B cell (primary cell): ENCODE data around the gene ICAM4. TPM values are rescaled to one million over a fixed set of nuclear protein-coding genes. Genes with fewer than 3 reads are reported as not detected.

Experiments used
- ATAC-seq: fragments of 200-7000 bp; cut with Tn5 transposase; one replicate; pipeline ENCODE4 v1.10.0; 2021; ENCODE audit warnings: low read depth, mild to moderate bottlenecking, moderate number of reproducible peaks, moderate library complexity
- CTCF ChIA-PET: fragments of 350-600 bp; sonication (Branson Sonifier 250); formaldehyde crosslinking; loops from one replicate; lab custom pipeline; 2021; ENCODE audit warnings: antibody characterized with exemption, inconsistent platforms; lab: Charles Lee
- POLR2A ChIA-PET: fragments of 350-600 bp; sonication (Branson Sonifier 250); formaldehyde crosslinking; loops from one replicate; lab custom pipeline; 2021; ENCODE audit warnings: antibody characterized with exemption; lab: Charles Lee
- DNase-seq: peaks from one replicate; pipeline ENCODE4 v3.0.0; 2013
- H2AFZ ChIP-seq: 2 replicates; pipeline ENCODE4 v1.6.1; 2012; ENCODE audit warnings: mild to moderate bottlenecking, low read depth, low read length; ENCODE audit not compliant: insufficient read depth, poor library complexity, severe bottlenecking
- H3K27ac ChIP-seq, 2 donors: 1 replicate in 1 of 2; 2 replicates in 1 of 2; pipeline ENCODE4 v1.5.1; 2012 to 2013; ENCODE audit warnings: low read length in 2 of 2, mild to moderate bottlenecking in 2 of 2, moderate library complexity in 1 of 2
- H3K27me3 ChIP-seq, 4 experiments: fragments of 200-600 bp in 1 of 4; sonication (generic) in 1 of 4; replicated peaks in 1 of 4; 1 replicate in 2 of 4; 2 replicates in 2 of 4; pipeline versions ENCODE4 v1.6.1 to v1.7.0; 2013 to 2016; ENCODE audit warnings: low read length in 3 of 4, mild to moderate bottlenecking in 2 of 4, mixed read lengths in 1 of 4, moderate library complexity in 1 of 4; ENCODE audit not compliant: insufficient read depth in 4 of 4, control insufficient read depth in 3 of 4; ENCODE audit errors: control extremely low read depth in 1 of 4
- H3K36me3 ChIP-seq, 2 experiments: replicated peaks in 1 of 2; 1 replicate in 1 of 2; 2 replicates in 1 of 2; pipeline versions ENCODE4 v1.6.1 to v1.7.1; 2013; ENCODE audit warnings: low read length in 1 of 2; ENCODE audit not compliant: insufficient read depth in 2 of 2, control insufficient read depth in 1 of 2; ENCODE audit errors: control extremely low read depth in 1 of 2, extremely low read depth in 1 of 2
- H3K4me1 ChIP-seq, 2 donors: fragments of 200-600 bp in 1 of 2; sonication (generic) in 1 of 2; 1 replicate in 1 of 2; 2 replicates in 1 of 2; pipeline versions ENCODE4 v1.5.1 to v1.6.1; 2013 to 2017; ENCODE audit warnings: low read length in 2 of 2; ENCODE audit not compliant: control insufficient read depth in 2 of 2, insufficient read depth in 2 of 2
- H3K4me2 ChIP-seq: replicated peaks from 2 replicates; pipeline ENCODE3; 2012; ENCODE audit warnings: mild to moderate bottlenecking, low read depth, low read length; ENCODE audit not compliant: poor library complexity, severe bottlenecking
- H3K4me3 ChIP-seq, 5 experiments: fragments of 200-600 bp in 1 of 5; sonication (generic) in 1 of 5; 1 replicate in 3 of 5; 2 replicates in 2 of 5; pipeline versions ENCODE4 v1.5.1 to v1.7.0; 2011 to 2016; ENCODE audit warnings: low read length in 4 of 5, mild to moderate bottlenecking in 4 of 5, low read depth in 2 of 5, control low read depth in 1 of 5, moderate library complexity in 1 of 5; ENCODE audit not compliant: insufficient read depth in 1 of 5; ENCODE audit errors: control extremely low read depth in 1 of 5, extremely low read depth in 1 of 5
- H3K79me2 ChIP-seq: fragments of 200-600 bp; sonication (generic); one replicate; pipeline ENCODE4 v1.6.0; 2016; ENCODE audit warnings: low read length; ENCODE audit not compliant: control insufficient read depth, insufficient read depth
- H3K9ac ChIP-seq: fragments of 200-600 bp; sonication (generic); 2 replicates; pipeline ENCODE4 v1.6.1; 2017; ENCODE audit warnings: mild to moderate bottlenecking, low read length, moderate library complexity
- H3K9me3 ChIP-seq, 3 donors: one replicate each; pipeline versions ENCODE4 v1.6.1 to v1.7.1; 2013; ENCODE audit warnings: low read length in 2 of 3; ENCODE audit not compliant: control insufficient read depth in 2 of 3, insufficient read depth in 1 of 3; ENCODE audit errors: control extremely low read depth in 1 of 3
- H4K20me1 ChIP-seq: 2 replicates; pipeline ENCODE4 v1.6.0; 2012; ENCODE audit warnings: mild to moderate bottlenecking, low read length; ENCODE audit not compliant: insufficient read depth, control insufficient read depth, poor library complexity, severe bottlenecking
- H3K27ac Mint-ChIP-seq: one replicate; pipeline ENCODE4 v1.8.0; 2021; ENCODE audit warnings: mixed read lengths
- H3K27me3 Mint-ChIP-seq: one replicate; pipeline ENCODE4 v1.8.0; 2021; ENCODE audit warnings: mixed read lengths
- H3K4me1 Mint-ChIP-seq: one replicate; pipeline ENCODE4 v1.8.0; 2021; ENCODE audit warnings: mixed read lengths
- H3K4me3 Mint-ChIP-seq: one replicate; pipeline ENCODE4 v1.8.0; 2021; ENCODE audit warnings: mixed read lengths
- H3K9me3 Mint-ChIP-seq: one replicate; pipeline ENCODE4 v1.8.0; 2022; ENCODE audit warnings: mixed read lengths; ENCODE audit not compliant: insufficient read depth
- CTCF ChIP-seq: fragments of 200-600 bp; IDR thresholded peaks from one replicate; pipeline ENCODE4 v1.8.0; 2022; ENCODE audit warnings: antibody characterized with exemption, mild to moderate bottlenecking
- EZH2 ChIP-seq: IDR thresholded peaks from 2 replicates; pipeline ENCODE4 v1.6.1; 2012; ENCODE audit warnings: borderline replicate concordance, low read depth, mild to moderate bottlenecking, moderate library complexity, low read length; ENCODE audit not compliant: insufficient read depth, poor library complexity, severe bottlenecking
- WGBS: methylation state at CpG from one replicate; pipeline ENCODE4 v1.1.5; 2013; ENCODE audit warnings: missing lambda C conversion rate; ENCODE audit not compliant: insufficient coverage; 5-methylcytosine and 5-hydroxymethylcytosine counted together
- intact Hi-C: fragments of 100-400 bp; cut with micrococcal nuclease; formaldehyde crosslinking; loops from one replicate; pipeline ENCODE4 v1.10.0; 2022
- polyA plus RNA-seq: library from polyadenylated mRNA; depleted of rRNA; stranded (reverse); fragments of >200 nt; gene quantifications from 2 replicates; pipeline ENCODE4 v1.2.3, GENCODE V29; 2012
- total RNA-seq, 2 donors: library from RNA; stranded (reverse); fragments of 120-200 nt in 1 of 2; gene quantifications; 1 replicate in 1 of 2; 2 replicates in 1 of 2; pipeline versions ENCODE4 v1.2.3 to v1.2.4, GENCODE V29; 2013 to 2022

ICAM4 gene
- total and polyA plus RNA-seq, 2 donors (not counting 1 experiment from before 2014, with no cell fraction given) = 0.44 to 0.78 TPM

GRCh38 chr19:10316229-10317044, 29.7 kb downstream of the ICAM4 start:
- Mint-ChIP-seq H3K9me3 (no peaks in the 10 kb centered on the region), H3K4me3 (peak overlapping the region; percentile 96), H3K27ac (peak overlapping the region; percentile 81), H3K27me3 (no peaks in the 10 kb centered on the region), H3K4me1 (peaks cover 14% of the 10 kb centered on the region)
- DNase-seq (peak; percentile 28), ATAC-seq (no peak)
- no peaks in the 10 kb centered on the region for H3K27me3 ChIP-seq
- WGBS = 88% methylated on average over 16 of the region's 19 CpGs
- peaks cover 6% of the 10 kb centered on the region for H4K20me1 ChIP-seq
- peak overlapping the region in 1 of 2 donors; percentile 55 for H3K27ac ChIP-seq
- peaks cover 0 to 25% of the 10 kb centered on the region in 2 experiments for H3K36me3 ChIP-seq
- peaks cover 6 to 14% of the 10 kb centered on the region in 2 donors for H3K4me1 ChIP-seq
- H2AFZ ChIP-seq = peak overlapping the region; percentile 89
- H3K4me3 ChIP-seq = peak overlapping the region in 4 of 5 experiments; percentile 79 to 91 (median 82)
- no peak for TF ChIP-seq EZH2
- ChIA-PET POLR2A (interaction anchor here (0.6 to 0.9 kb wide), 3 partner anchors 25 to 58 kb away, joined by 3 to 8 read pairs (median 4); no protein-coding TSS in a partner anchor), CTCF (no interaction called here)
- intact Hi-C loops = loop anchor here (1.0 kb wide), 2 partner anchors 17 to 46 kb away; partner anchors contain the start of gene RAVER1
- H3K4me2 ChIP-seq = peak overlapping the region; percentile 81
- no peaks in the 10 kb centered on the region for H3K79me2 ChIP-seq
- H3K9me3 ChIP-seq = no peaks in the 10 kb centered on the region
- H3K9ac ChIP-seq = peak overlapping the region; percentile 76

GRCh38 chr19:10317045-10317856, 30.5 kb downstream of the ICAM4 start:
- Histone ChIP-seq H3K27ac (no peak overlapping the region), H3K79me2 (peaks cover 3% of the 10 kb centered on the region), H3K27me3 (no peaks in the 10 kb centered on the region), H3K9me3 (no peaks in the 10 kb centered on the region), H3K4me2 (no peak overlapping the region), H4K20me1 (peaks cover 6% of the 10 kb centered on the region), H3K9ac (no peak overlapping the region), H3K4me3 (no peak overlapping the region), H3K4me1 (peaks cover 6 to 14% of the 10 kb centered on the region in 2 donors), H3K36me3 (peaks cover 0 to 32% of the 10 kb centered on the region in 2 experiments), H2AFZ (no peak overlapping the region)
- Mint-ChIP-seq H3K4me3 (no peak overlapping the region), H3K4me1 (peaks cover 14% of the 10 kb centered on the region), H3K27me3 (no peaks in the 10 kb centered on the region), H3K9me3 (no peaks in the 10 kb centered on the region), H3K27ac (no peak overlapping the region)
- ChIA-PET CTCF (no interaction called here), POLR2A (interaction anchor here (0.6 to 0.9 kb wide), 3 partner anchors 26 to 57 kb away, joined by 3 to 8 read pairs (median 4); no protein-coding TSS in a partner anchor)
- intact Hi-C loops = no loop called here
- no peak for DNase-seq
- WGBS = 93% methylated on average over 19 of the region's 29 CpGs
- TF ChIP-seq CTCF (no peak), EZH2 (no peak)
- ATAC-seq = no peak
